Measurements from ENCODE around the gene CCNL2. TPM values are rescaled to one million over a fixed set of nuclear protein-coding genes. Genes with fewer than 3 reads are reported as not detected.

Gene CCNL2
- total and polyA plus RNA-seq, 2 of the 13 experiments (the other 11 are each of a cell fraction or from before 2014, with no cell fraction given), result 105 to 340 TPM

DNA sequence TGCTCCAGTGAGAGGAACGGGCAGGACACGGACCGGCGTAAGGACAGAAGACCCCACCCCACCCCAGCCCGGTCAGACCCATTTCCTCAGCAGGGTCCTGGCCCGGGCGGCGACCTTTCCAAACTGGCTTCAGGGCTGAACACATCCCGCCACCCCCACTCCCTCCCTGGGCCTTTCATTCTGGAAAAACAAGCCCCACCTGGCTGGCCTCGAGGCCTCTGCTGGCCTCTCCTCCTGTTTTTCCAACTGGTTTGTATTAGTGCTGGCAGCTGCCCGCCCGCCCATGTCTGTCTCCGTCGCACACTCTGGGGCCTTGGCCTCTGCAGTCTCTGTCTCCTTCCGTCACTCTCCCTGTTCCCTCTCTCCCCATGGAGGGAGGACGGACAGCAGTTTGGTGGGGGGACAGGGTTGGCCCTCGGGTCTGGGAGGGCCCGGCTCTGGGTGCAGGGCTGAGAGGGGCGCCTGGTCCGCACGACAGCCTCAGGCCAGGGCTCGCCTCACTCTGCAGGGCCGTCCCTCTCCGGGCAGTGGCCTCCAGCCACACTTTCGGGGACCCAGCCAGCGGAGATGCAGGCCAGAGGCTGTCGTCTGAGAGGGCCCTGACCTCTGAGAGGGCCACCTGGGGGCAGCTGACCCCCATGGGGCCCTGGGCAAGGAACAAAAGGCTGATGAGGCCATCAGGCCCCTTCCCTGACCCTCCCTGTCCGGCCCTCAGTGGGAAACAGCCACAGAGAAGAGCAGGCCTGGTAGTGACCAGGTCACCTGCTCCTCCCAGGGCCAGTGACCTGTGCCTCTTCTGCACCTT, 39.3 kb downstream of the CCNL2 start (continued):
- TF ChIP-seq, protein P1, sequence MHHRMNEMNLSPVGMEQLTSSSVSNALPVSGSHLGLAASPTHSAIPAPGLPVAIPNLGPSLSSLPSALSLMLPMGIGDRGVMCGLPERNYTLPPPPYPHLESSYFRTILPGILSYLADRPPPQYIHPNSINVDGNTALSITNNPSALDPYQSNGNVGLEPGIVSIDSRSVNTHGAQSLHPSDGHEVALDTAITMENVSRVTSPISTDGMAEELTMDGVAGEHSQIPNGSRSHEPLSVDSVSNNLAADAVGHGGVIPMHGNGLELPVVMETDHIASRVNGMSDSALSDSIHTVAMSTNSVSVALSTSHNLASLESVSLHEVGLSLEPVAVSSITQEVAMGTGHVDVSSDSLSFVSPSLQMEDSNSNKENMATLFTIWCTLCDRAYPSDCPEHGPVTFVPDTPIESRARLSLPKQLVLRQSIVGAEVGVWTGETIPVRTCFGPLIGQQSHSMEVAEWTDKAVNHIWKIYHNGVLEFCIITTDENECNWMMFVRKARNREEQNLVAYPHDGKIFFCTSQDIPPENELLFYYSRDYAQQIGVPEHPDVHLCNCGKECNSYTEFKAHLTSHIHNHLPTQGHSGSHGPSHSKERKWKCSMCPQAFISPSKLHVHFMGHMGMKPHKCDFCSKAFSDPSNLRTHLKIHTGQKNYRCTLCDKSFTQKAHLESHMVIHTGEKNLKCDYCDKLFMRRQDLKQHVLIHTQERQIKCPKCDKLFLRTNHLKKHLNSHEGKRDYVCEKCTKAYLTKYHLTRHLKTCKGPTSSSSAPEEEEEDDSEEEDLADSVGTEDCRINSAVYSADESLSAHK (CRISPR knock-in tag; IDR thresholded peaks at IDR 0.05; ENCODE audit: borderline replicate concordance), result no peak
- TF ChIP-seq JDP2 (CRISPR knock-in tag; IDR thresholded peaks at IDR 0.05; ENCODE audit: borderline replicate concordance), result no peak
- TF ChIP-seq ZNF33B (CRISPR knock-in tag; IDR thresholded peaks at IDR 0.05), result no peak
- peak; percentile 65; the same call in 1 of the 2 replicates for TF ChIP-seq ZNF430 (CRISPR knock-in tag; IDR thresholded peaks at IDR 0.05)
- TF ChIP-seq MTERF4 (CRISPR knock-in tag; IDR thresholded peaks at IDR 0.05), result no peak
- no peak for TF ChIP-seq MED13 (CRISPR knock-in tag; IDR thresholded peaks at IDR 0.05)
- no peak for TF ChIP-seq XBP1 (CRISPR knock-in tag; IDR thresholded peaks at IDR 0.05)
- peak; percentile 59; the same call in 1 of the 2 replicates for TF ChIP-seq GATAD2A (CRISPR knock-in tag; IDR thresholded peaks at IDR 0.05)
- TF ChIP-seq, protein P2, sequence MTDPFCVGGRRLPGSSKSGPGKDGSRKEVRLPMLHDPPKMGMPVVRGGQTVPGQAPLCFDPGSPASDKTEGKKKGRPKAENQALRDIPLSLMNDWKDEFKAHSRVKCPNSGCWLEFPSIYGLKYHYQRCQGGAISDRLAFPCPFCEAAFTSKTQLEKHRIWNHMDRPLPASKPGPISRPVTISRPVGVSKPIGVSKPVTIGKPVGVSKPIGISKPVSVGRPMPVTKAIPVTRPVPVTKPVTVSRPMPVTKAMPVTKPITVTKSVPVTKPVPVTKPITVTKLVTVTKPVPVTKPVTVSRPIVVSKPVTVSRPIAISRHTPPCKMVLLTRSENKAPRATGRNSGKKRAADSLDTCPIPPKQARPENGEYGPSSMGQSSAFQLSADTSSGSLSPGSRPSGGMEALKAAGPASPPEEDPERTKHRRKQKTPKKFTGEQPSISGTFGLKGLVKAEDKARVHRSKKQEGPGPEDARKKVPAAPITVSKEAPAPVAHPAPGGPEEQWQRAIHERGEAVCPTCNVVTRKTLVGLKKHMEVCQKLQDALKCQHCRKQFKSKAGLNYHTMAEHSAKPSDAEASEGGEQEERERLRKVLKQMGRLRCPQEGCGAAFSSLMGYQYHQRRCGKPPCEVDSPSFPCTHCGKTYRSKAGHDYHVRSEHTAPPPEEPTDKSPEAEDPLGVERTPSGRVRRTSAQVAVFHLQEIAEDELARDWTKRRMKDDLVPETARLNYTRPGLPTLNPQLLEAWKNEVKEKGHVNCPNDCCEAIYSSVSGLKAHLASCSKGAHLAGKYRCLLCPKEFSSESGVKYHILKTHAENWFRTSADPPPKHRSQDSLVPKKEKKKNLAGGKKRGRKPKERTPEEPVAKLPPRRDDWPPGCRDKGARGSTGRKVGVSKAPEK (CRISPR knock-in tag; IDR thresholded peaks at IDR 0.05; ENCODE audit: borderline replicate concordance), result no peak
- no peak for TF ChIP-seq BATF2 (CRISPR knock-in tag; IDR thresholded peaks at IDR 0.05)
- peak; percentile 41; the same call in 1 of the 2 replicates for TF ChIP-seq HNRNPL (IDR thresholded peaks at IDR 0.05; ENCODE audit: low read depth, low read length)
- no peak for TF ChIP-seq U2AF1 (optimal IDR thresholded peaks at IDR 0.05; ENCODE audit: low read depth, low read length)
- no peak for TF ChIP-seq KDM1A (CRISPR knock-in tag; IDR thresholded peaks at IDR 0.05)
- TF ChIP-seq ZNF17 (CRISPR knock-in tag; IDR thresholded peaks at IDR 0.05), result no peak
- no peak for TF ChIP-seq ZFP1 (CRISPR knock-in tag; IDR thresholded peaks at IDR 0.05)
- no peak for TF ChIP-seq CENPT (CRISPR knock-in tag; IDR thresholded peaks at IDR 0.05; ENCODE audit: low read depth)
- TF ChIP-seq, protein P3, sequence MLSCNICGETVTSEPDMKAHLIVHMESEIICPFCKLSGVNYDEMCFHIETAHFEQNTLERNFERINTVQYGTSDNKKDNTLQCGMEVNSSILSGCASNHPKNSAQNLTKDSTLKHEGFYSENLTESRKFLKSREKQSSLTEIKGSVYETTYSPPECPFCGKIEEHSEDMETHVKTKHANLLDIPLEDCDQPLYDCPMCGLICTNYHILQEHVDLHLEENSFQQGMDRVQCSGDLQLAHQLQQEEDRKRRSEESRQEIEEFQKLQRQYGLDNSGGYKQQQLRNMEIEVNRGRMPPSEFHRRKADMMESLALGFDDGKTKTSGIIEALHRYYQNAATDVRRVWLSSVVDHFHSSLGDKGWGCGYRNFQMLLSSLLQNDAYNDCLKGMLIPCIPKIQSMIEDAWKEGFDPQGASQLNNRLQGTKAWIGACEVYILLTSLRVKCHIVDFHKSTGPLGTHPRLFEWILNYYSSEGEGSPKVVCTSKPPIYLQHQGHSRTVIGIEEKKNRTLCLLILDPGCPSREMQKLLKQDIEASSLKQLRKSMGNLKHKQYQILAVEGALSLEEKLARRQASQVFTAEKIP (CRISPR knock-in tag; IDR thresholded peaks at IDR 0.05; ENCODE audit: borderline replicate concordance), result no peak
- TF ChIP-seq PHF5A (CRISPR knock-in tag; IDR thresholded peaks at IDR 0.05; ENCODE audit: low read depth, unreplicated experiment), result peak; percentile 37
- no peak for TF ChIP-seq RBM39 (IDR thresholded peaks at IDR 0.05; ENCODE audit: low read depth, low read length, poor library complexity, severe bottlenecking)
- no peak for TF ChIP-seq DBP (CRISPR knock-in tag; IDR thresholded peaks at IDR 0.05; ENCODE audit: not compliant biosample characterization)
